ENCODE measurements around the gene DDT. TPM values are rescaled to one million over a fixed set of nuclear protein-coding genes. Genes with fewer than 3 reads are reported as not detected.
"Not testable (repeated sequence)": the region's sequence is repeated elsewhere in the genome, so short reads cannot be mapped to it uniquely, and the experiment has no call there.

DDT gene
- total and polyA plus RNA-seq, 8 donors = 77.5 to 204 (median 121) TPM

DNA sequence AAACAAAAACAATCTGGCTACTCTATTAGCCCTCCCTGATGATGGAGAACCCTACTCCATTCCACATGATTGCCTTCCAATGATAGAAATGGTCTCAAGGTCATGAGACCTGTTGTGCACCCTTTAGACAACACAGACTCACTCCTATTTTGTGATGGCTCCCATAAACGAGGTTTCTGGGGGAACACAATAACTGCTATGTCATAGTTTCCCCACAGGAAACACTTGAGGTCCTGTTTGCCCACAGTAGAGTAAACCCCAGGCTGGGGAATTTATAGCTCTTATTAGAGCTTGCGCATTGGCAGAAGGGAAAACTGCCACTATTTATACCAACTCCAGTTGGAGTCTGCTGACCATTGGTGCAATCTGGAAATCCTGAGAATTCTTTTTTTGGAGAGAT lies 51.3 kb downstream of the DDT start:
- H3K36me3 ChIP-seq = no peaks in the 10 kb centered on the region
- H3K27me3 ChIP-seq = no peaks in the 10 kb centered on the region
- H3K27ac ChIP-seq = no peak overlapping the region
- no peak overlapping the region for H3K4me3 ChIP-seq
- no peaks in the 10 kb centered on the region for H3K9me3 ChIP-seq
- DNase-seq = no peak
- intact Hi-C loops (cut with DNase I) = loop anchor here in 1 of 3 donors (10.0 kb wide), 1 partner anchor 52 kb away; the partner anchor contains the start of gene DDT
- TF ChIP-seq, protein P1, sequence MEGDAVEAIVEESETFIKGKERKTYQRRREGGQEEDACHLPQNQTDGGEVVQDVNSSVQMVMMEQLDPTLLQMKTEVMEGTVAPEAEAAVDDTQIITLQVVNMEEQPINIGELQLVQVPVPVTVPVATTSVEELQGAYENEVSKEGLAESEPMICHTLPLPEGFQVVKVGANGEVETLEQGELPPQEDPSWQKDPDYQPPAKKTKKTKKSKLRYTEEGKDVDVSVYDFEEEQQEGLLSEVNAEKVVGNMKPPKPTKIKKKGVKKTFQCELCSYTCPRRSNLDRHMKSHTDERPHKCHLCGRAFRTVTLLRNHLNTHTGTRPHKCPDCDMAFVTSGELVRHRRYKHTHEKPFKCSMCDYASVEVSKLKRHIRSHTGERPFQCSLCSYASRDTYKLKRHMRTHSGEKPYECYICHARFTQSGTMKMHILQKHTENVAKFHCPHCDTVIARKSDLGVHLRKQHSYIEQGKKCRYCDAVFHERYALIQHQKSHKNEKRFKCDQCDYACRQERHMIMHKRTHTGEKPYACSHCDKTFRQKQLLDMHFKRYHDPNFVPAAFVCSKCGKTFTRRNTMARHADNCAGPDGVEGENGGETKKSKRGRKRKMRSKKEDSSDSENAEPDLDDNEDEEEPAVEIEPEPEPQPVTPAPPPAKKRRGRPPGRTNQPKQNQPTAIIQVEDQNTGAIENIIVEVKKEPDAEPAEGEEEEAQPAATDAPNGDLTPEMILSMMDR (IDR thresholded peaks at IDR 0.05) = no peak
- ATAC-seq = no peak
- 66 to 75% methylated on average over 2 of the region's 2 CpGs for WGBS, 2 donors
- H3K4me1 ChIP-seq = no peaks in the 10 kb centered on the region
- no peak for FAIRE-seq

DNA sequence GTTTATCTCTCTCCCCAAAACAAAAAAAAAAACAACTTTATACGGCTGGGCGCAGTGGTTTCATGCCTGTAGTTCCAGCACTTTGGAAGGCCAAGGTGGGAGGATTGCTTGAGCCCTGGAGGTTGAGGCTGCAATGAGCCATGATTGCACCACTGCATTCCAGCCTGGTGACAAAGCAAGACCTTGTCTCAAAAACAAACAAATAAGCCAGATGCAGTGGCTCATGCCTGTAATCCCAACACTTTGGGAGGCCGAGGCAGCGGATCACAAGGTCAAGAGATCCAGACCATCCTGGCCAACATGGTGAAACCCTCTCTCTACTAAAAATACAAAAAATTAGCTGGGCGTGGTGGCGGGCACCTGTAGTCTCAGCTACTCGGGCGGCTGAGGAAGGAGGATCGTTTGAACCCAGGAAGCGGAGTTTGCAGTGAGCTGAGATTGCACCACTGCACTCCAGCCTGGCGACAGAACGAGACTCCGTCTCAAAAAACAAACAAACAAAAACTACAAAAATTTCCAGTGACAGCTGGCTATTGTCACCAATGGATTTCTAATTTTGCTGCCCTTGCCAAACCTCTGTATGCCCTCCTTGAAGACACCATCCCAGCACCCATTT lies 52.5 kb downstream of the DDT start:
- intact Hi-C loops (cut with DNase I) = loop anchor here in 1 of 3 donors (10.0 kb wide), 1 partner anchor 53 kb away; the partner anchor contains the start of gene DDT
- WGBS, 2 donors = 86 to 91% methylated on average over 13 of the region's 13 CpGs
- not testable (repeated sequence) for H3K36me3 ChIP-seq, H3K4me3 ChIP-seq, H3K4me1 ChIP-seq, ATAC-seq, H3K27me3 ChIP-seq, H3K9me3 ChIP-seq, DNase-seq, FAIRE-seq, H3K27ac ChIP-seq

Other genes starting within 250 kb of the DDT start
- gene ZNF70, start 223.3 kb downstream of the DDT start, total RNA-seq = 1 to 10 TPM; 2.2 to 4.3 (median 2.8) TPM
- 1 to 10 TPM in 1 of 2 donors, under 1 TPM in 1; 0.77 to 1.4 TPM for gene ZNF70, start 223.3 kb downstream of the DDT start, polyA plus RNA-seq
- under 1 TPM in 1 of 6 donors, not detected in 5; 0.78 TPM for gene VPREB3, start 220.0 kb downstream of the DDT start, total RNA-seq
- under 1 TPM in 1 of 2 donors, not detected in 1; 0.80 TPM for gene VPREB3, start 220.0 kb downstream of the DDT start, polyA plus RNA-seq
- not detected for gene C22orf15, start 211.5 kb downstream of the DDT start, total RNA-seq
- gene C22orf15, start 211.5 kb downstream of the DDT start, polyA plus RNA-seq = not detected
- gene CHCHD10, start 206.5 kb downstream of the DDT start, total RNA-seq = 10 to 100 TPM; 30.6 to 75.5 (median 50.6) TPM
- gene CHCHD10, start 206.5 kb downstream of the DDT start, polyA plus RNA-seq = 100 to 1,000 TPM in 1 of 2 donors, 10 to 100 TPM in 1; 81.2 to 134 TPM
- 10 to 100 TPM in 1 of 6 donors, 1 to 10 TPM in 1, under 1 TPM in 4; 0.43 to 17.6 (median 0.60) TPM for gene MMP11, start 201.6 kb downstream of the DDT start, total RNA-seq
- 1 to 10 TPM in 1 of 2 donors, under 1 TPM in 1; 0.87 to 1.3 TPM for gene MMP11, start 201.6 kb downstream of the DDT start, polyA plus RNA-seq
- gene SMARCB1, start 187.5 kb downstream of the DDT start, total RNA-seq = 10 to 100 TPM; 25.2 to 36.8 (median 30.4) TPM
- gene SMARCB1, start 187.5 kb downstream of the DDT start, polyA plus RNA-seq = 10 to 100 TPM; 28.2 to 37.1 TPM
- 10 to 100 TPM; 13.0 to 26.5 (median 19.1) TPM for gene DERL3, start 135.4 kb downstream of the DDT start, total RNA-seq
- 10 to 100 TPM; 19.7 to 26.3 TPM for gene DERL3, start 135.4 kb downstream of the DDT start, polyA plus RNA-seq
- 10 to 100 TPM; 10.3 to 20.2 (median 14.7) TPM for gene SLC2A11, start 116.6 kb downstream of the DDT start, total RNA-seq
- gene SLC2A11, start 116.6 kb downstream of the DDT start, polyA plus RNA-seq = 10 to 100 TPM; 19.2 to 21.9 TPM
- gene MIF, start 80.1 kb downstream of the DDT start, total RNA-seq = 100 to 1,000 TPM; 128 to 269 (median 192) TPM
- gene MIF, start 80.1 kb downstream of the DDT start, polyA plus RNA-seq = 100 to 1,000 TPM; 353 to 476 TPM
- gene GSTT2B, start 13.2 kb downstream of the DDT start, total RNA-seq = 10 to 100 TPM in 2 of 6 donors, 1 to 10 TPM in 4; 4.4 to 12.4 (median 9.7) TPM
- gene GSTT2B, start 13.2 kb downstream of the DDT start, polyA plus RNA-seq = 10 to 100 TPM; 16.8 to 59.8 TPM
- gene DDTL, start 7.6 kb downstream of the DDT start, total RNA-seq = 1 to 10 TPM in 5 of 6 donors, under 1 TPM in 1; 0.79 to 4.1 (median 1.7) TPM
- gene DDTL, start 7.6 kb downstream of the DDT start, polyA plus RNA-seq = 1 to 10 TPM; 1.4 to 2.8 TPM
- 1 to 10 TPM in 2 of 6 donors, under 1 TPM in 1, not detected in 3; 0.79 to 1.5 (median 1.2) TPM for gene GSTT2, start 5.7 kb upstream of the DDT start, total RNA-seq
- gene GSTT2, start 5.7 kb upstream of the DDT start, polyA plus RNA-seq = 1 to 10 TPM in 1 of 2 donors, under 1 TPM in 1; 0.54 to 1.0 TPM
- gene GSTT4, start 31.0 kb upstream of the DDT start, total RNA-seq = not detected
- not detected for gene GSTT4, start 31.0 kb upstream of the DDT start, polyA plus RNA-seq
- 10 to 100 TPM; 25.1 to 43.4 (median 26.0) TPM for gene CABIN1, start 36.9 kb upstream of the DDT start, total RNA-seq
- 10 to 100 TPM; 46.4 to 58.7 TPM for gene CABIN1, start 36.9 kb upstream of the DDT start, polyA plus RNA-seq
- 1 to 10 TPM in 4 of 6 donors, under 1 TPM in 2; 0.35 to 7.2 (median 1.6) TPM for gene SUSD2, start 207.0 kb upstream of the DDT start, total RNA-seq
- 1 to 10 TPM; 3.1 to 3.4 TPM for gene SUSD2, start 207.0 kb upstream of the DDT start, polyA plus RNA-seq

Measured in pancreas (tissue), 10 donors.